Choroid plexus epithelial cell (primary cell): ENCODE measurements around the gene ZNF609.

Experiments
- DNase-seq: peaks from one replicate; pipeline ENCODE4 v3.0.0-alpha.2; 2010; ENCODE audit warnings: low read depth
- H3K4me3 ChIP-seq: 2 replicates; pipeline ENCODE4 v1.5.1; 2011; ENCODE audit warnings: low read depth, mild to moderate bottlenecking, control low read depth, low read length, moderate library complexity
- TF ChIP-seq, protein P1 (sequence below): conservative IDR thresholded peaks from 2 replicates; pipeline ENCODE4 v1.5.1; 2011; ENCODE audit warnings: low read depth, mild to moderate bottlenecking, control low read depth, inconsistent platforms, low read length, moderate library complexity

ZNF609 gene

DNA sequence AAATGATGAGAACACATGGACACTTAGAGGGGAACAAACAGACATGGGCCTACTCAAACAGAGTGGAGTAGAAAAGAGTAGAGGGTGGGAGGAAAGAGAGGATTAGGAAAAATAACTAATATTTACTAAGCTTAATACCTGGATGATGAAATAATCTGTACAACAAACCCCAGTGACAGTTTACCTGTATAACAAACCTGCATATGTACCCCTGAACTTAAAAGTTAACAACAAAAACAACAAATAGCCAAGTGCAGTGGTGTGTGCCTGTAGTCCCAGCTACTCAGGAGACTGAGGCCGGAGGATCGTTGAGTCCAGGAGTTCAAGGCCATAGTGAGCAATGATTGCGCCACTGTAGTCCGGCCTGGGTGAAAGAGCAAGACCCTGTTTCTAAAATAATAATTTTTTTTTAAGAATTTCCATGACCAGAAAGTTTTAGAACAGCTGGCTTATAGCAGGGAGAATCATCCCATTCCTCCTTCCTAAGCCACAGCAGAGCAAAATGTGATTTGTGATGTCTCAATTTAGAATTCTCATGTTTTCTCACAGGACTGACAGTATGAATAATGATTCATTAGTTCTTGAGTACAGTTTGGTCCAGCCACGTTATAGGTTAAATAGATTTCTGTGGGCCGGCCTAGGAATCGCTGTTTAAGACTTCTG lies 150.0 kb downstream of the ZNF609 start:
- H3K4me3 ChIP-seq, result no peak overlapping the region
- no peak for DNase-seq
- TF ChIP-seq, protein P1, sequence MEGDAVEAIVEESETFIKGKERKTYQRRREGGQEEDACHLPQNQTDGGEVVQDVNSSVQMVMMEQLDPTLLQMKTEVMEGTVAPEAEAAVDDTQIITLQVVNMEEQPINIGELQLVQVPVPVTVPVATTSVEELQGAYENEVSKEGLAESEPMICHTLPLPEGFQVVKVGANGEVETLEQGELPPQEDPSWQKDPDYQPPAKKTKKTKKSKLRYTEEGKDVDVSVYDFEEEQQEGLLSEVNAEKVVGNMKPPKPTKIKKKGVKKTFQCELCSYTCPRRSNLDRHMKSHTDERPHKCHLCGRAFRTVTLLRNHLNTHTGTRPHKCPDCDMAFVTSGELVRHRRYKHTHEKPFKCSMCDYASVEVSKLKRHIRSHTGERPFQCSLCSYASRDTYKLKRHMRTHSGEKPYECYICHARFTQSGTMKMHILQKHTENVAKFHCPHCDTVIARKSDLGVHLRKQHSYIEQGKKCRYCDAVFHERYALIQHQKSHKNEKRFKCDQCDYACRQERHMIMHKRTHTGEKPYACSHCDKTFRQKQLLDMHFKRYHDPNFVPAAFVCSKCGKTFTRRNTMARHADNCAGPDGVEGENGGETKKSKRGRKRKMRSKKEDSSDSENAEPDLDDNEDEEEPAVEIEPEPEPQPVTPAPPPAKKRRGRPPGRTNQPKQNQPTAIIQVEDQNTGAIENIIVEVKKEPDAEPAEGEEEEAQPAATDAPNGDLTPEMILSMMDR, result no peak

DNA sequence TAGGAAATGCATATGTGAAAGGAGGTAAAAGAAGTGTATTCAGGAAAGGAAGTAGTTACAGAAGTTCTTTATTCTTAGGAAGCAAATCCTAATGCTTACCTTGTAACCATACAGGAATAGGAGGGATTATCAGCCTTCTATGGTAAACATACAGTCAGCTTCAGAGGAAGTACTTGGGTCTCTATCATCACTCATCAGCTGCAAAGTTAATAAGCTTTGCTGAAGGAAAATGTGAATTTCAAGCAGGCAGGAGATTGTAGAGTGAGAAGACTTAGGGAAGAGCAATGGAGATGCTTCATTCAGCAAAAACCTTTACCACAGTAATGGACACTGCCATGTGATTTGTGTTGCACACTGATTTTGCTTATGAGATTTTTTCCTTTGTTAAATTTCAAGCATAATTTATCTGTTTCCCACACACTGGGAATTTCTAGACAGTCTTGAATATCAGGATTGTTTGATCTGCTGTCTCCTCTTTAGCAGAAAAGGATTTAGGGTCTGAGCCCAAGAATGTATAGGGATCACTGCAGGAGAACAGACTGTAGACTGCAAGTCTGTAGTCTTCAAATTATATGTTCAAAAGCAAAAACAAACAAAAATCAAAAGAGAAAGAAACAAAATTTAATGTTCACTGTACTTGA lies 150.8 kb downstream of the ZNF609 start:
- H3K4me3 ChIP-seq, result no peak overlapping the region
- TF ChIP-seq, protein P1, result no peak
- DNase-seq, result no peak

DNA sequence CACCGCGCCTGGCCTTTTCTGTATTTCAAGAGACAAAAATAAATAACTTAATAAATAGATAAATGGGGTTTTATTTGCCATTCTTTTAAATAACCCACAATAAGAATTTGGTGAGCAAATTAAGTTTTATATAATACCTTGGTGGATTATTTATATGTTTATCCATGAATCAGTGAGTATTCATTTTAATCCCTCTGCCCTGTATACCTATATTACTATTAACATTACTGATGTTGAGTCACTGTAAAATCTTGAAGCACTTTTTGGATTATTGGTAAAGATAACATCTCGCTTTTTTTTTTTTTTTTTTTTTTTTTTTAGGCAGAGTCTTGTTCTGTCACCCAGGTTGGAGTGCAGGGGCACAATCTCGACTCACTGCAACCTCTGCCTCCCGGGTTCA lies 154.1 kb downstream of the ZNF609 start:
- TF ChIP-seq, protein P1, result no peak
- no peak overlapping the region for H3K4me3 ChIP-seq
- no peak for DNase-seq

DNA sequence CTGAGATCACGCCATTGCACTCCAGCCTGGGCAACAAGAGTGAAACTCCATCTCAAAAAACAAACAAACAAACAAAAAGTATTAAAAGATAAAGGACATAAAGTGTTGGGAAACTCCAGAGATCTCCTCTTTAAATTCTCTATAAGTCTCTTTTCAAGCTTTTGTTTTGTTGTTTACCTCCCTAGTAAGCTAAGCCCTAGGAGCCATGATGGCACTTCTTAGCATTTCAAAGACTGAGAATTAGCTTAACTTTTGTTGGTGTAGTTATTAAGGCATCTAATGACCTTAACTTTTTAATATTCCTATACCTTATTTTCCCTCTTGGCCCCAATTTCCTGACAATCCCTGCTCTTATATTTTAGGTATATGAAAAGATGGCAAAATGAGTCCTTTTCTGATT lies 157.3 kb downstream of the ZNF609 start:
- DNase-seq, result no peak
- TF ChIP-seq, protein P1, result no peak
- H3K4me3 ChIP-seq, result no peak overlapping the region

DNA sequence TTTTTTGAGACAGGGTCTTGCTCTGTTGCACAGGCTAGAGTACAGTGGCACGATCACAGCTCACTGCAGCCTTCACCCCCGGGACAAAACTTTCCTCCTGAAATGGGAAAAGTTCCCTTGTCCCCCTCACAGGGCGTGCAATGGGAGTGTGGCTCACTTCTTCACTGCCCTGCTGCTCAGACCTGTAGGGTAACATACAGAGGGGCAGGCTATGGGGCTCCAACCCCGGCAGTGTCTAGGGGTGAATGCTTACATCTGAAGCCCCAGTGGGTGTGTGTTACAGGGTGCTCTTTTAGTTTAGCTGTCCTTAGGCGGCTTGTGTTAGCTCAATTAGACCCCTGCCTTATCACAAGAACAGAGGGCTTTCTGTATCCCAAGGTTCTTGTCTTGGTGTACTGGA lies 157.8 kb downstream of the ZNF609 start:
- TF ChIP-seq, protein P1, result no peak
- no peak overlapping the region for H3K4me3 ChIP-seq
- no peak for DNase-seq

DNA sequence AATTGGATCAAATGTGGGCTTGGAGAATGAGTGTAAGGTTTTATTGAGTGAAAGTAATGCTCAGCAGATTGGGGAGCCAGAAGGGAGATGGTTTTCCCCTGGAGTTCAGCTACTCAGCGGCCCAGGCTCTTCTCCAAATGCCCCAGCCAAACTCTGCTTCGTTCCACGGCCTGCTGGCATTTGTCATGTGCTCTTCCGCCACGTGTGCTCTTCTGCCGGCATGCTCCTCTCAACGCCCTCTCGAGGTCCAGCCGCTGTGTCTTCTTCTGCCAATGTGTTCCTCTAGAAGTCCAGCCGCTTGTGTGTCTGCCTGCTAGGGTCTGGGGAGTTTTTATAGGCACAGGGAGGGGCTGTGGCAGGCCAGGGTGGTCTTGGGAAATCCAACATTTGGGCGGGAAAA lies 158.2 kb downstream of the ZNF609 start:
- TF ChIP-seq, protein P1, result no peak
- no peak overlapping the region for H3K4me3 ChIP-seq
- DNase-seq, result no peak
